ENCODE measurements around the gene FAM187B. TPM values are rescaled to one million over a fixed set of nuclear protein-coding genes. Genes with fewer than 3 reads are reported as not detected.

FAM187B gene
- polyA plus RNA-seq, 1 of the 3 experiments (the other 2 are of a cell fraction) = not detected

GRCh38 chr19:35208121-35208520 is 20.4 kb downstream of the FAM187B start:
- ChIA-PET CTCF (no interaction called here), POLR2A (no interaction called here)

More at GRCh38 chr19:35208121-35208520, 20.4 kb downstream of the FAM187B start:
- Histone ChIP-seq H3K4me1 (ENCODE audit: control insufficient read depth in 1 of 2, insufficient read depth in 2 of 2, low read depth in 1 of 2, low read length in 1 of 2) (no peaks in the 10 kb centered on the region), H4K20me1 (ENCODE audit: insufficient read depth) (no peaks in the 10 kb centered on the region), H3K9me2 (no peaks in the 10 kb centered on the region), H3K9me3 (no peaks in the 10 kb centered on the region), H3K27ac (ENCODE audit: low read depth in 2 of 2, low read length in 1 of 2) (no peak overlapping the region), H3F3A (replicated peaks; ENCODE audit: insufficient read depth) (no peaks in the 10 kb centered on the region), H3K27me3 (ENCODE audit: insufficient read depth) (peaks cover 19% of the 10 kb centered on the region; the same call in 1 of the 2 replicates), H3K4me2 (no peak overlapping the region), H3K9ac (no peak overlapping the region), H3K4me3 (ENCODE audit: low read depth in 2 of 2, low read length in 1 of 2) (no peak overlapping the region), H3K36me3 (replicated peaks in 1 of 2; ENCODE audit: control insufficient read depth in 1 of 2, insufficient read depth in 2 of 2, low read length in 1 of 2) (no peaks in the 10 kb centered on the region), H3K79me2 (ENCODE audit: insufficient read depth) (no peaks in the 10 kb centered on the region), H2AFZ (ENCODE audit: low read depth) (no peak overlapping the region)
- no peak for DNase-seq
- 74% methylated on average over 8 of the region's 8 CpGs for WGBS (ENCODE audit: low lambda C conversion rate)
- TF ChIP-seq CHD2 (IDR thresholded peaks at IDR 0.05; ENCODE audit: low read length, partially characterized antibody) (no peak), RCOR1 (IDR thresholded peaks at IDR 0.05; ENCODE audit: low read length) (no peak), NRF1 (IDR thresholded peaks at IDR 0.05; ENCODE audit: low read depth, low read length) (no peak), TAF1 (IDR thresholded peaks at IDR 0.05; ENCODE audit: borderline replicate concordance, low read depth, low read length) (no peak), NFIC (IDR thresholded peaks at IDR 0.05; ENCODE audit: borderline replicate concordance) (no peak), RFX5 (IDR thresholded peaks at IDR 0.05; ENCODE audit: low read length) (no peak), MAX (IDR thresholded peaks at IDR 0.05; ENCODE audit: low read depth) (no peak), TCF12 (IDR thresholded peaks at IDR 0.05) (no peak), USF2 (IDR thresholded peaks at IDR 0.05; ENCODE audit: borderline replicate concordance, low read depth, low read length) (no peak), POLR2AphosphoS5 (IDR thresholded peaks at IDR 0.05; ENCODE audit: low read depth, low read length) (no peak), USF1 (IDR thresholded peaks at IDR 0.05; ENCODE audit: borderline replicate concordance, low read depth) (no peak), CTCF (IDR thresholded peaks at IDR 0.05) (no peak), REST (IDR thresholded peaks at IDR 0.05; ENCODE audit: low read depth, low read length) (no peak), PBX3 (IDR thresholded peaks at IDR 0.05) (no peak), MEF2A (IDR thresholded peaks at IDR 0.05; ENCODE audit: borderline replicate concordance, low read depth) (no peak), YY1 (IDR thresholded peaks at IDR 0.05; ENCODE audit: low read depth) (no peak), ELF1 (IDR thresholded peaks at IDR 0.05) (no peak), RAD21 (IDR thresholded peaks at IDR 0.05; ENCODE audit: low read length) (no peak), IRF3 (IDR thresholded peaks at IDR 0.05; ENCODE audit: low read depth, low read length) (no peak), TEAD4 (IDR thresholded peaks at IDR 0.05; ENCODE audit: borderline replicate concordance, insufficient read depth) (no peak)
